Measurements from ENCODE around the gene PACS1. TPM values are rescaled to one million over a fixed set of nuclear protein-coding genes. Genes with fewer than 3 reads are reported as not detected.

The PACS1 gene
- total RNA-seq, 1 donor = 75.9 TPM

DNA sequence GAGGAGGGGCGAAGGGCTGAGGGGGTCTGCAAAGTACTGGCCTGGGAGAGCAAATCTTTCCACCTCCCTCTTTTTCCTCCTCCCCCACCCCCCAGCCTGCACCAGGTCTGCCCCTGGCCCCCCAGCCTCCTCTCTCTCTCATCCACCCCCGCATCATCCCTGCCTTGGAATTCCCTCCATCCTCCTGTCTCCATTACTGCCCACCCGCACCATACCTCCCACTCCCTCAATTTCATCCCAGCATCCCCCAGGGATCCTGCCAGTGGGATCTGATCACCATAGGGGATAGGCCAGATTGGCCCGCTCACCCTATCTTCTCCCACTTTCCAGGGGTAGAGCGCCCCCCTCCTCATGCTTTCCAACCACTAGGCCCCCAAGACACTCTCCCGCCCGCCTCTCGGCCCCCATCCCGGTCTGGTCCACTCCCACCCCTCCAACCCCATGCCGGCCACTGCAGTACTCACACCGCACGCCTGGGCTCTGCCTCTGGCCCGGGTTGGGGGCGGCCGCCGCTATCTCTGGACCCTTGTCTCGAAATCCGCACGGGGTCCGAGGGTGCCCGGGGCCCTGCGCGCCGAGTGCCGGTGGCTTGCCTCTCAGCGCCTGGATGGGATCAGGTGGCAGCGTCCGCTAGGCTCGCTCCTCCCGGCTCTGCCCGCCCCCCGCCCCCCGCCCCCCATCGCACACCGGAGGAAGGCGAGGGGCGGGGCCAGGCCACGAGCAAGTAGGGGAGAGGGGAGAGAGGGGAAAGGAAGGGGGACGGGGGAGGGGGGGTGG, 21.3 kb upstream of the PACS1 start, which contains the start of gene GAL3ST3:
TSS of gene GAL3ST3 (minus strand) at position 615 of the 777 bp plus-strand sequence. CDS start 3,746 bp downstream, outside the sequence.
- peak in 1 of 3 donors; percentile 37 for DNase-seq (ENCODE audit: low read depth in 2 of 3, low spot score in 2 of 3)

DNA sequence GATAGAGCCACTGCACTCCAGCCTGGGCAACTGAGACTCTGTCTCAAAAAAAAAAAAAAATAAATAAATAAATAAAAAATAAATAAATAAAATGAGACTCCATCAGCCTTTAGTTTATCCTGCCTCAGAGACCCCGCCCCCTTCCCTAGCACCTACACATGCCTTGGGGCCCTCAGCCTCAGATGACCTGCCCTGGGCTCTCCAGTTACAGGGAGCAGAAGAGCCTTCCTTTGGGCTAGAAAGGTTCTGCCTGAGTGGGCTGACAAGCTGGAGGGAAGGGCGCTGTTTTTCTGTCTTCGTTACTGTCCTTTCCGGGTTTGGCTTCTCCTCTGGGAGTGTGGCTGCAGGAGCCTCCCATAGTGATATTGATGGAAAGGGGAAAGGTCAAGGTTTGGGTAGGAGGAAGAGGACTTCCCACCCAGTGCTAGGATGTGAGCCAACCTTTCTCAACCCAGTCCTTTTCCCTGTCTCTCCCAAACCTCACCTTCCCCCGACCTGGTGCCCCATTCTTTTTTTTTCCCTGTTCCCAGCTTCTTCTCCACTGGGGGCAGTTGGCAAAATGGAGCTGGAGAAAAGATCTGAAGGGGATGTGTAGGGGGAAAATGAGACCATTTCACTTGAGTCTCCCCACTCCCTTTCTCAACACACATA, 19.4 kb upstream of the PACS1 start:
- no peak for DNase-seq (ENCODE audit: low read depth in 2 of 3, low spot score in 2 of 3)

DNA sequence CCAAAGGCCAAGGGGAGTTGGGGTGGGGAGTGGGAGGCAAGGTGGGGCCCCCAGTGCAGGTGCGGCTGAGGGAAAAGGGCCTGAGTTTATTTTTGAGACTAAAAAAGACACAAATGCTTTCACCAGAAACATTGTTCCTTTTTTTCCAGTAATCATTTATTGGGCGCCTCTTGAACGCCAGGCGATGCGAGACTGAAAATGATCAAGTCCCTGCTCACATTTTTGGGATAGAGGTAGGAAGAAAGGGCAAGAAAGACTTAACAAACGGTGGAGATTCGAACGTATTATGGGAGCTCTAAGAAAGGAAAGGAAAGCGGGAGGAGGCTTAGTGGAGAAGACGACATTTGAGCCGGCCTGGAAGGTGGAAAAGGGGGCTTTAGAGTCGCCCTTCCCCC, 18.7 kb upstream of the PACS1 start:
- DNase-seq (ENCODE audit: low read depth in 2 of 3, low spot score in 2 of 3) = peak in 1 of 3 donors; percentile 10

DNA sequence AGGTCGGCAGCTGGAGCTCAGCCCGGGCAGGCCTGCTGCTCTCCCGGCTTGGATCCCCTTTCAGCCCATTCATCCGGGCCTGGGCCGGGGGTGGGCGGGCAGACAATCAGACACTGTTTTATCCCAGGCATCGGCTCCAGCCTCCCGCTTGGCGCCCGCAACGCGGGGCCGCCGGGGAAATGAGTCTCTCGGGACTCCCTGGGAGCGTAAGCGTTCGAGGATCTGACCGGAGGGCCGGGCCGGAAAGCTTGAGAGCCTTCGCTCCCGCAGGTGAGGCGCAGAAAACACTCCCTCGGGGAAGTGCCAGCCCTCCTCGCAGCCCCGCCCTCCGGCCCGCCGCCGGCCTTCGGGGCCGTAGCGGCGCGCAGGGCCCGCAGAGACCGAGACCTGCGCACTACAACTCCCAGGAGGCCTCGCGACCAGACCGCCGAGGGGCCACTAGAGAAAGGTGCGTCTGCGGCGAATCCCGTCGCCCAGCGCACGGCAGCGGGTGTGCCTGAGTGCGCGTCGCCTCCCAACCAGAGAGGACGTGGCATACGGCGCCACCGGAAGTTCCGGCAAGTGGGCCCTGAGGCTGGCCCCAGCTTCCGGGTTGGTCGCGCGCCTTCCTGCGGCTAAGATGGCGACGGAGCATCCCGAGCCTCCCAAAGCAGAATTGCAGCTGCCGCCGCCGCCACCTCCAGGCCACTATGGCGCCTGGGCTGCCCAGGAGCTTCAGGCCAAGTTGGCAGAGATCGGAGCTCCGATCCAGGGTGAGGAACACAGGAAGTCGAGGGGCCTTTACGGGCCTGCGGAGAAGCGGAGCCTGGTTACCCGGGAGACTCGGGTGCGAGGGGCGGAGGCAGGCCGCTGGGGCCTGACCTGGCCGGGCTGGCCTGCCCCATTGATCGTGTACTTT, 18.1 kb upstream of the PACS1 start, which contains the start of gene SF3B2:
TSS of gene SF3B2 (plus strand) at position 599 of the 898 bp plus-strand sequence. CDS start at position 620, 21 bp downstream.
- peak; percentile 94 to 99 (median 98) for DNase-seq (ENCODE audit: low read depth in 2 of 3, low spot score in 2 of 3)

DNA sequence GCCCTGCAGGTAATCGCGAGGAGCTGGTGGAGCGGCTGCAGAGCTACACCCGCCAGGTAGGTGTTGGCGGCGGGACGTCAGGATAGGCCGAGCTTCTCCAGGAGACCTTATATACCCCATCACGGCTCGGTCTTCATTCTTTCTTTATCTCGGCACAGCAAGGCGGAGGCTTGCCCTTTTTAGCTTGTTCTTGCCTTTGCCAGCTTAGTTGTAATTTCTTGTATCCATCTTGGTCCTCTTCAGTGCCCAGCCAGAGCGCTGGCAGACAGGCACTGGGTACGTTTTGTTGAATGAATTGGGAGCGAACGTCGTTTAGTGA, 17.4 kb upstream of the PACS1 start:
- DNase-seq (ENCODE audit: low read depth in 2 of 3, low spot score in 2 of 3) = no peak

DNA sequence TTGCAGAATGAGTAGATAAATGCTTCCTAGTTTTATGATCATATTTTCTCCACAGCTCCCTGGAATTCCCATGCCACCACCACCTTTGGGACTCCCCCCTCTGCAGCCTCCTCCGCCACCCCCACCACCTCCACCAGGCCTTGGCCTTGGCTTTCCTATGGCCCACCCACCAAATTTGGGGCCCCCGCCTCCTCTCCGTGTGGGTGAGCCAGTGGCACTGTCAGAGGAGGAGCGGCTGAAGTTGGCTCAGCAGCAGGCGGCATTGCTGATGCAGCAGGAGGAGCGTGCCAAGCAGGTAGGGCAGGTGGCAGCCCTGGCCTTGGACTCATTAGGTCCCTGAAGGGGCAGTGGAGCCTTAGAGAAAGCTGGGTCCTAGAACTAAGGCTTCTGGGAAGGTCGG, 15.1 kb upstream of the PACS1 start:
- DNase-seq (ENCODE audit: low read depth in 2 of 3, low spot score in 2 of 3) = no peak

DNA sequence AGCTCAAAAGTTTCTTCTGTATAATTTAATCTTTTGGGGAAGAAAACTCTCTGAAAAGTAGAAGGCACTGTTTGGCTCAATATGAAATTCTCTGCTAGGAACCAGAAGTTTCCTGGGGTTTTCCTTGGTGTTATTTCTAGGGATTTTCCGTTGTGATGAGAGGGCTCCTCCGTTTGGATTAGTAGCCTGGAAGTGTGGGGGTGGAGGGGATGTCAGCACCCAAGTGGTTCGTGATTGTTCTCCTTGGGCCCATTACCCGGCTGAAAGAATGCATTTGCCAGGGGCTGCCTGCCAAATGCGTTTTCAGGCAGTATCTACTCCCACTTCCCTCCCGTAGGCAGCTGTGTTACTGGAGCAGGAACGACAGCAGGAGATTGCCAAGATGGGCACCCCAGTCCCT, 13.6 kb upstream of the PACS1 start:
- no peak for DNase-seq (ENCODE audit: low read depth in 2 of 3, low spot score in 2 of 3)

DNA sequence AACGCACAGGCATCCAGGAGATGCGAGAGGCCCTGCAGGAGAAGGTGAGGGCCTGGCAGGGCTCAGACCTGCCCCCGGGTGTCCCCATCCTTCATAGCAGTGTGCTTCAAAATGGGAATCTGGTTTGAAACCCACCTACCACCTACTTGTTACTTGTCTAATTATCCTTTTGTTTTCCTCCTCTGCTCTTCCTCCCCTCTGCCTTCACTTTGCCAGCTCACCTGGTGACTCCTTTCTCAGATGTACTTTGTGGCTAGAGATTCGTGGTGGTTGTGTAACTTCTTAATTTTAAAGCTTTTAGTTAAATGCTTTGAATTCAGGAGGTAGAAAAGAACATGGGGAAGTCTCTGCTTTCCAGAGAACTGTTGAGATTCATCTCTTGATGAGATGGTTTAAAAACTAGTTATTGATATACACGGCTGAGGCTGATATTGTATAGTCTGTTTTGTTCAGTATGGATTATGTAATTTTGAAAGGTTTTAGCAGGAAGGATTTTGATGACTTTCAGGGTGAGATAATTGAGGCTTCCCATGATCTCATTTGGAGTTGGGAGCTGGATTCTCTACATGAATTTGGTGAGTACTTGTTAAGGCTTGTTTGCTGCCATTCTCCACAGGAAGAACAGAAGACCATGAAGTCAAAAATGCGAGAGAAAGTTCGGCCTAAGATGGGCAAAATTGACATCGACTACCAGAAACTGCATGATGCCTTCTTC, 9.9 kb upstream of the PACS1 start:
- no peak for DNase-seq (ENCODE audit: low read depth in 2 of 3, low spot score in 2 of 3)

DNA sequence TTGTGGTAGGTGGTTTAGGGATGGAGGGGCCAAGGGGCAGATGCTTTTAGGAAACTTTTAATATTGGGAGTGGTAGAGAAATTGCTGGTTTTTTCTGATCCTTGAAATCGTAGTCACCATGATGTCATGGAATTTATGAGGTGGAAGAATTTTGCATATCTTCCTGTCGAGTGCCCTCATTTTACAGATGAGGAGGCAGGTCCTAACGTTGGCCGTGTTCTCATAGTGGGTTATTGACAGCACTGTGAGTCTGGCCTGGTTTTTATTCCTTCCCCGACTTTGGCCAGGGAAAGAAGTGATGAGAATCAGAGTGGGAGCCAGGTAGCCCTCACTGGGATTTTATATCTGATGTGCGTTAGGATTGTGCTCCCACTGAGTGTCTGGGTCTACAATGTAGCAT, 8.8 kb upstream of the PACS1 start:
- no peak for DNase-seq (ENCODE audit: low read depth in 2 of 3, low spot score in 2 of 3)

DNA sequence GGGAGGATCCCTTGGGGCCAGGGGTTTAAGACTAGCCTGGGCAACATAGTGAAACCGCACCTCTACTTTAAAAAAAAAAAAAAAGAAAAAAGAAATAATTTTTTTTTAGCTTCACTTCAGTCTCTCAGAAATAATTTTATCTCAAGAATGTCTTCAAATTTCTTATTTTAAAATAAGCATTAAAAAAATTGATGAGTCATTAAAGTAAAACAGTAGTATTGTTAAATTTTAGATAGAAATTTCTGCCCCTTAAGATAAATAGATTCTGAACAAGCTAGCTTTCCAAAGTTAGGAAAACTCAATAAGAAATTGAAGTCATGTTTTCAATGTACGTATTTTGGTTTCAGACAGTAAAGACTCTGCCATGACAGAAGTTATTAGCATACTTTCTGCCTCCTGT, 7.7 kb upstream of the PACS1 start:
- no peak for DNase-seq (ENCODE audit: low read depth in 2 of 3, low spot score in 2 of 3)

DNA sequence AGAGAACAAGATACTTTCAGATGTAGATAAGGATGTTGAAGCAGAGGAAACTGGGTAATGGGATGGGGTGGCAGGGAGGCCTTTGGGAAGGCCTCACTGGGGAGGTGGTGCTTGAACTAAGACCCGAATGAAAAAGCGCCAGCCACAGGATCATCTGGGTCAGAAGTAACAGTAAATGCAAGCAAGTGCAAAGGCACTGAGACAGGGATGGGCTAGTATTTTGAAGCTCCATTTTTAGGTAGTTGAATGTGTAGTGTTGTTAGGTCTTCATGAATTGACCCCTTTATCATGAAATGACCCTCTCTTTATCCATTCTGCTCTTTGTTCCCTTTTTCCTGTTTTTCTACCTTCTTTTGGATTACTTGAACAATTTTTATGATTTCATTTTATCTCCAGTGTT, 6.2 kb upstream of the PACS1 start:
- DNase-seq (ENCODE audit: low read depth in 2 of 3, low spot score in 2 of 3) = no peak

DNA sequence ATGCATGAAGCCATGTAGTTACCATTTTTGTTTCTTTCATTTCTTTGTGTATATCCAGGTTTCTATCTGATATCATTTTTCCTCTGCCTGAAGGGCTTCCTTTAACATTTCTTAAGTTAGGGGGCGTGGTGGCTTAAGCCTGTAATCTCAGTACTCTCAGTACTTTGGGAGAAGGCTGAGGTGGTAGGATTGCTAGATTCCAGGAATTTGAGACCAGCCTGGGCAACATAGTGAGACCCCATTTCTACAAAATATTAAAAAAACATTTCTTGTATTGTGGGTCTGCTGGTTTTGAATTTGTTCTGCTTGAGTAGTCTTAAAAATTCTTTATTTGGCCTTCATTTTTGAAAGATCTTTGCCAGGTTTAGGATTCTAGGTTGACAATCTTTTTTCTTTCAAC, 5.5 kb upstream of the PACS1 start:
- DNase-seq (ENCODE audit: low read depth in 2 of 3, low spot score in 2 of 3) = no peak

DNA sequence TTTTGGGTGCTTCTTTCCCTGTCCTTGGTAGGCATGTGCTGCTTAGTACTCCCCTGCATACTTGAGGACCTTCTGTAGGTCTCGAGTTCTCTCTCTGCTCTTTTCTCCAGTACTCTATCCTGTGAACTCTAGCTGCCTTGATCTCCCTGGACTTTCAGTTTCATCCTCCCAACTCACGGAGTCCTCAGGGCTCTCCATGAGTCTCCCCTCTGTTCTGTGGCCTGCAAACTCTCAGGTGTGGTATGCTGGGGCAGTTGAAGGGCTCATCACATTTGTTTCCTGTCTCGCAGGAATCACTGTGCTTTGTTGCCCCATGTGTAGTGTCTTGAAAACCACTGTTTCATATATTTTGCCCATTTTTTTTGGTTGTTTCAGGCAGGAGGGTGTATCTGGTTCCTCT, 3.3 kb upstream of the PACS1 start:
- no peak for DNase-seq (ENCODE audit: low read depth in 2 of 3, low spot score in 2 of 3)

DNA sequence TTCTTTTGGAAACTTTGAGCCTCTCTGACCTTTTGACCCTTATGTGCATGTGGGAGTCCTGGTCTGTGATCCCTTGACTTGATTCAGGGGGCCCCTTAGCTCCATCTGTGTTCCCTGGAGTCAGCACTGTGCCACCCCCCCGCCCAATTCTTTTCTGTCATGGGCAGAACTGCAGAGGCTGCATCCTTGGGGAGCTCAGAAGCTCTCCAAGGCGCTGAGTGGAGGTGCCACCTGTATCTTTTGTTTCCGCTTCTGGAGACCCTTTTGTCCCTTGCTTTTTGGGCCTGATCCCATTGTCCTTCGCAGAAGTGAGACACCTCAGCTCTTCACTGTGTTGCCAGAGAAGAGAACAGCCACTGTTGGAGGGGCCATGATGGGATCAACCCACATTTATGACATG, 2.4 kb upstream of the PACS1 start:
- no peak for DNase-seq (ENCODE audit: low read depth in 2 of 3, low spot score in 2 of 3)

DNA sequence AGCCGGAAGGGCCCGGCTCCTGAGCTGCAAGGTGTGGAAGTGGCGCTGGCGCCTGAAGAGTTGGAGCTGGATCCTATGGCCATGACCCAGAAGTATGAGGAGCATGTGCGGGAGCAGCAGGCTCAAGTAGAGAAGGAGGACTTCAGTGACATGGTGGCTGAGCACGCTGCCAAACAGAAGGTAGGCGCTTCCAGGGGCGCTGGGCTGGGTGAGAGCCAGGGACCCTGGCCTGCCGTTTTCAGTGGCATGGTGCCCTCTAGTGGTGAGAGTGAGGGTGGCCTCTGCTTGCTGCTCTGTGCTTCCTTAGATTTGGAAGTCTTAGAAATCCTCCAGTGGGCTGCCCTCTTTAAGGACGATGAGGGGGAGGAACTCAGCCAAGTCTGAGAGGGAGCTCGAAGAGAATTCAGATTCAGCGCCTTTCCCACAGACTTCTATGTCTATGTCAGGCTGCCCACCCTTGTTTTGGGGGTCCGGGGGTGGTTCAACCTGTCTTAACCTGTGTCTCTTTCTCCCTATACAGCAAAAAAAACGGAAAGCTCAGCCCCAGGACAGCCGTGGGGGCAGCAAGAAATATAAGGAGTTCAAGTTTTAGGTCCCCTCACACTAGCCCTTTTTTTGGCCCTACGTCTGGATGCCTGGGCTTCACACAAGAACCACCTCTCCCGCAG, 1.8 kb upstream of the PACS1 start:
- peak; percentile 57 to 84 (median 77) for DNase-seq (ENCODE audit: low read depth in 2 of 3, low spot score in 2 of 3)

DNA sequence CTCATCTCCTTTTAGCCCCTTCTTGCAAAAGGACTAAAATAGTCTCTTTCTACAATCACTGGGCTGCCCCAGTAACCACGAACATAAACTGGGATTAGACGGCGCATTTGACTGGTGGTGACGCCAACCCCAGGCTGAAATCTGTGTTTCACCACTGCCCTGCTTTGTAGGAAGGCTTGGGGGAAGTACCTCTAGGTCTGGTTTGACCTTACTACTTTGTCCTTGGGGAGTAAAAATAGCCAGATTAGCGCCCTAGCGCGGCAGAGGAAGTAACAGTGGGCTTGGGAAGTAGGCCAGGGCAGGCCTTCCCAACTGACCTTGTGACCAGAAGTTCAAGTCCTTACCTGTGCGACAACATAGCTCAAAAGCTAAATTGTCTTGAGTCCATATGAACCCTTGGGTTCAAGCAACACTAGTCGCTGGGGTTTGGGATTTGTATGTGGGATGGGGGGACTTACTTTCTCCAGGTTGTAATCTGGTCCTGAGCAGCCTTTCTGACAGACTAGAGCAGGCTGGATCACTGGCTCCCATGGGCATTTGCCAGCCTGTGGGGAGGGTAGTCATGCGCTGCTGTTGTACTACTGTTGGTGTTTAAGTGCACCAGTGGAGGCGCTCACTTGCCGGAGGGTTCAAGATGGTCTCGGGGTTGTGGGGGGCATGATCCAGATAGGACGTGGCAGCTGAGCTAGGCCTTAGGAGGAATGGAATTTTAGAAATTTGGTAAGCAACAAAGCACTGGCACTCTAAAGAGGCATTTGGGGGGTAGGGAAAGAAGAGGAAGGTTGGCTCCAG, 953 bp upstream of the PACS1 start:
- DNase-seq (ENCODE audit: low read depth in 2 of 3, low spot score in 2 of 3) = peak; percentile 42 to 64 (median 60)

DNA sequence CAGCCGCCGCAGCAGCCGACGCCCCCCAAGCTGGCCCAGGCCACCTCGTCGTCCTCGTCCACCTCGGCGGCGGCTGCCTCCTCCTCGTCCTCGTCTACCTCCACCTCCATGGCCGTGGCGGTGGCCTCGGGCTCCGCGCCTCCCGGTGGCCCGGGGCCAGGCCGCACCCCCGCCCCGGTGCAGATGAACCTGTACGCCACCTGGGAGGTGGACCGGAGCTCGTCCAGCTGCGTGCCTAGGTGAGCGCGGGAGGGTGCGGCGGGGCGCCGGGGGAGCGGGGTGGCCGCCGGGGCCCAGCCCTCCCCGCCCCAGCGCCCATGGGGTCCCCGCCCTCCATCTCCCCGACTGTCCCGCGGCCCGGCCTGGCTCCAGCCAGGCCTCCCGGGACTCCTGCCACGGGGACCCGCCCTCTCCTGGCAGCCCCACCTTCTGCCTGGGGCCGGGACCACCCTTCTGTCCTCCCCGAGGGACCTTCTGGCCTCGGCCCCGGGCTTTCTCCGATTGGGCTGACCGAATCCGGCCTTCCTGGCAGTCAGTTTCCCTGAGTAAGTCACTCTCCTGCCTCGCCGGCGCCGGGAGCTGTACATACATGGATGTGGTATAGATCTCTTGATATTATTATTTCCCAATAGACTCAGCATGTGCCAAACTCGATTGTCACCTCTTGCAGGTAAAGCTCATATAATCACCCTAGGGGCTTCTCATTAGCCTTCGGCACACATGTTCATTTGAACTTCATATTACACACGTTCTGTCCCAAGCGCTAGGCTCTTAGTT, 720 bp downstream of the PACS1 start:
- DNase-seq (ENCODE audit: low read depth in 2 of 3, low spot score in 2 of 3) = no peak

DNA sequence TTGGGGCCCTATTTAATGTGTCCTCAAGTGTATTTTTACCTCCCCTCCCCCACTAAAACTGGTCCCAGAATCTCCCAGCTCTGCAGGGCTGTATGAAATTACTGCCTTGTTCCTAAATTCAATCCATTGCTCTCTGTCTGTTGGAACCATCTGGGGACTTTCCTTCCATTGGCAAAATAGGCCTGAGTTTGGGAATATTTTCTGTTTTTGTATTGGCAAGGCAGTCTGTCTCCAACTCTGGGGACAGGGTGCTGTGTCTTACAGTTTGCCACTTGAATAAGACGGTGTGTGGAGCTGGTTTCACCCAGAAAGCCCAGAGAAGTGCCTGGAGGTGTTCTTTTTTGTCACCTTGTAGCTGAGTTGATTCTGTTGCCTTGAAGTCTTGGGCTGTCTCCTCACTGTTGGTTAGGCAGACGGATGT, 1.3 kb downstream of the PACS1 start:
- DNase-seq (ENCODE audit: low read depth in 2 of 3, low spot score in 2 of 3) = no peak

DNA sequence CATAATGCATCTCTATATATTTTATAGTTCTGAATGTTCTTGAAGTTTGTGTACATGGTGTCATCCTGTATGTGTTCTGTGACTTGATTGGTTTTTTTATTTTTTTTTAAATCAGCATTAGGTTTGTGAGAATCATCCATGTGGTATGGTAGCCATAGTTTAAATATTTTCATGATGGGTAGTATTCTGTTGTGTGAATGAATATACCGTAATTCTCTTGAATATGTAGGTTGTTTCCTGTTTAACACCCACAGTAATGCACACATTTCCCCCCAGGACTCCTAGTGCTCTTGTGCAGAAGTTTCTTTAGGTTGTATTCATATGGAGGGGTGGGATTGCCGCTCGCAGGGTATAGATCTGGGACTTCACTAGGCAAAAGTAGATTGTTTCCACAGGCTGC, 2.0 kb downstream of the PACS1 start:
- DNase-seq (ENCODE audit: low read depth in 2 of 3, low spot score in 2 of 3) = no peak

All from hematopoietic multipotent progenitor cell (in vitro differentiated cells).